GM18505 (cell line): ENCODE measurements around the gene OR52E6.

ENCODE experiments used
- ATAC-seq: cut with Tn5 transposase; IDR thresholded peaks from one replicate; pipeline ENCODE4 v1.9.1; 2021; ENCODE audit not compliant: unreplicated experiment
- POLR2A ChIP-seq: IDR thresholded peaks from 4 replicates; pipeline ENCODE4 v1.6.1; 2011; ENCODE audit warnings: borderline replicate concordance; ENCODE audit not compliant: insufficient read depth, insufficient read length; ENCODE audit errors: extremely low read depth

Gene OR52E6

DNA sequence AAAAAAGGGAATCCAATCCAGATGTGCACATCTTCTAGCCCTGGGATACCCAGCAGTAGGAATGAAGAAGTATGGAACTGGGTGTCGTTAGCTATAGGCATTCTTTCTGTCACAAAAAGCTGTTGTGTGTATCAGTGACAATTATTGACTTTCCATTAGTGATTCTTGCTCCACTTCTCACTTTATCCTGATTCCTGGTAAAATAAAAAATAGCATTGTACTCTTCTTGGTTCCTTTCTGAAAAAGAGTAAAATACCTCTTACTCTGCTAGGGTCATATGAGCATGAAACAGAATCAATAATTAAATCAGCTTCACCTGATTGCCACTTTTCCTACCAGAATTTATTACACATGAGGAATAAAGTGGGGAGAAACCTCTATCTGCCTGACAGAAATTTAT, at the start of gene OR52E6:
Gene OR52E6, minus strand, starts transcription at position 101 of the 400 bp plus-strand sequence. Its CDS starts 0 bp downstream, at position 101.
- no peak for ATAC-seq
- no peak for TF ChIP-seq POLR2A

DNA sequence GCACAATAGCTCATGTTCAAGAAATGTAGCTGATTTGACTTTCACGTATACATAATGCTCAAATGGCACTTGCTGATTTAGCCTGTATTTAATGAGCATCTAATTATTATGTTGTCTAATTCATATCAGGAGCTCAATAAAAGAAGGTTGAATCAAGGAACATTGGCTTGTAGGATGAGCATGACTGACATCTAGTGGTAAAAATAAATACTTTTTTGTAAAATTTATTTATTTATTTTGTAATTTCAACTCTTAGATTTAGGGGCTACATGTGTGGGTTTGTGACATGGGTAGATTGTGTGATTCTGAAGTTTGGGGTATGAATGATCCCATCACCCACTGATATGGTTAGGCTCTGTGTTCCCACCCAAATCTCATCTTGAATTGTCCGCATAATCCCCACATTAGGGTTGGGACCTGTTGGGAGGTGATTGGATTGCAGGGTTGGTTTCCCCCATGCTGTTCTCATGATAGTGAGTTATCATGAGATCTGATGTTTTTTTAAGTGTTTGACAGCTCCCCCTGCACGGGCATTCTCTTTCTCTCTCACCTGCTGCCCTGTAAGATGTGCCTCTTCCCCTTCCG, 49.6 kb upstream of the OR52E6 start:
- no peak for ATAC-seq
- TF ChIP-seq POLR2A: no peak

DNA sequence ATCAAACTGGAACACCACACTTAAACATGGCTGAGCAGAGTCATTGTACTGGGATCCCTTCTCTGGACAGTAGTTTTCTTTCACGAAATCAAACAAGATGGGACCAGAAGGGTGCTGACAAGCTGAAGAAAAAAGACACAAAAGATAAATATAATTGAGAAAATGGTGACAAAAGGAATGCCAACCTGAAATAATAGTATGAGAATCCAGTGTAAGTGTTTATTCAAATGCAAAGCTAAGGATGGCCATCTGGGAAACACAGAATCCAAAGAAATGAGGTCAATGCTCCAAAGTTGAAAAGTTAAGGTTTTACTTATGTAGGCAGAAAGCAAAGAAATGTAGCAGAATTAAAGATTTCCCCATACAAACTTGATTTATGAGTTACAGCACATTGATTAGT, 46.0 kb upstream of the OR52E6 start:
- ATAC-seq: no peak
- TF ChIP-seq POLR2A: no peak

DNA sequence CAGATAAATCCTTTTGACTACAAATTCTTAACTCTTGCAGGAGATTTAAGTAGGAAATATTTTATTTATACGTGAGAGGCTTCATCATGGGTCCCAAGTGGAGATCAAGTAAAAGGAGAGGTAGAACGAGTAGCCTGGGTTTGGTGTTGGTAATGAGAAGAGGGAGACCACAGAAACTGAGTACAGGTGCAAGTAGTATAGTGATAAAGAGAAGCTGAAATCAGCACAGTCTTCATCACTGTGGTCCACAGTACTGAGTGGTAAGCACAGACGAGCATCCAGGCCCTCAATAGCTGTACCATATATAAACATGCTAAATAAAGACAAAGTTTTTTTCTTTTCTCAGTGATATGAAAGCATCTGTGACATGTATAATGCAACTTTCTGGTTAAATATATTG, 45.5 kb upstream of the OR52E6 start:
- no peak for TF ChIP-seq POLR2A
- no peak for ATAC-seq

DNA sequence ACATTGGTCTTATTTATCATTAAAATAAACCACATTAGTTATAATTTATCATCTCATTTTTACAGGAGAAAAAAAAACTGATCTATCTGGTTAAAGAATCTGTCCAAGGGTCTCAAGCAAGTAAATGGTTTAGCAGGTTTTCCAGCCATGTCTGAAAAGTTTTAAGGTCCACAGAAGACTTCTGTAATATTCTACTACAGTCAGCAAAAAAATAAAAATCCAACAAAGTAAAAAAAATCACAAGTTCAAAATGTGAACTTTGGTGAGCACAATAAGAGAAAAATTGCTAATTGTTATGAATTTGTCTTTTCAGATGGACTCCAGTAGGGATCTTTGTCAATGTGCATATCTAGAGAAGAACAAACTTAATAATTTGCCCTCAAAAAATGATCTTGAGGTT, 40.1 kb upstream of the OR52E6 start:
- ATAC-seq: no peak
- no peak for TF ChIP-seq POLR2A

DNA sequence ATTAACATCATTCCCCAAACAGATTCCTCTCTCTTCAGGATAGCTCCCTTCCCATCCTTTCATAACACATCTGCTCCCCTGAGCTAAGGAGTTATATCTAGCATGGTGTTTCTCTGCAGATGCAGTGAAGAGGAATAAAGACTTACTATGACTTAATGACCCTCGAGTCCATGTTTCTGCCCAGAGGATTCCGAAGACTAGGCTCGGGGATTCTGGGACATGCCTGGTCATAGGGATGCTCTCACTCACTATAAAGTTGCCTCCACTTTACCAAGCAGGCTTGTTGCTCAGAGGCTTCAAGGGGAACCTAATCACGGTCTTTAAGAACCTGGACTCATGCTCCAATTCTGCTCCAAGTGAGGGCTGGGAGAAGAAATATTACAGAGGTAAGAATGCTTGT, 38.6 kb upstream of the OR52E6 start, which contains the start of gene OR52E4:
Gene OR52E4, plus strand, starts transcription at position 301 of the 400 bp plus-strand sequence. CDS start 3,664 bp downstream, outside the sequence.
- no peak for TF ChIP-seq POLR2A
- ATAC-seq: no peak

DNA sequence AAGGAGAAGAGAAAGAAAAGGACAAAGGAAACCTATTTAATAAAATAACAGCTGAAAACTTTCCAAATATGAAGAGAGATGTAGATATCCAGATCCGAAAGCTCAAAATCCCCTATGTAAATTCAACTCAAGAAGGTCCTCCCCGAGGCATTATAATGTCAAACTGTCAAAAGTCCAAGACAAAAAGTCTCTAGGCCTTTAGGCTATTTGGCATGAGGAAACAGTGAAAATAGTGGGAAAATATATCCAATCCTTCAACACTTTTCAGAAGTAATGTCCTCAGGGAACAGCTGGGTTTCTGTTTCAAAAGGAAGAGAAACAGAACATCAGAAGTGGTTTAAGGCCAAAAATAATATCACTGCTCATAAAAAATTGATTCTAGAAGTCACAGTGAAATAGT, 36.9 kb upstream of the OR52E6 start:
- TF ChIP-seq POLR2A: no peak
- no peak for ATAC-seq

DNA sequence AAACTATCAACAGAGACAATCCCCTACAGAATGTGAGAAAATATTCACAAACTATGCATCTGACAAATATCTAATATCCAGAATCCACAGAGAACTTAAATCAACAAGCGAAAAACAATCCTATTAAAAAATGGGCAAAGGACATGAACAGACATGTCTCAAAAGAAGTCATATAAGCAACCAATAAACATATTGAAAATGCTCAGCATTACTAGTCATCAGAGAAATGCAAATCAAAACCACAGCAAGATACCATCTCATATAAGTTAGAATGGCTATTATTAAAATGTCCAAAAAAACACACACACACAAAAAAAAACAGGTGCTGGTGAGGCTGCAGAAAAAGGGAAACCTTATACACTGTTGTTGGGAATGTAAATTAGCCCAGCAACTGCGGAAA, 24.1 kb upstream of the OR52E6 start:
- ATAC-seq: no peak
- no peak for TF ChIP-seq POLR2A

DNA sequence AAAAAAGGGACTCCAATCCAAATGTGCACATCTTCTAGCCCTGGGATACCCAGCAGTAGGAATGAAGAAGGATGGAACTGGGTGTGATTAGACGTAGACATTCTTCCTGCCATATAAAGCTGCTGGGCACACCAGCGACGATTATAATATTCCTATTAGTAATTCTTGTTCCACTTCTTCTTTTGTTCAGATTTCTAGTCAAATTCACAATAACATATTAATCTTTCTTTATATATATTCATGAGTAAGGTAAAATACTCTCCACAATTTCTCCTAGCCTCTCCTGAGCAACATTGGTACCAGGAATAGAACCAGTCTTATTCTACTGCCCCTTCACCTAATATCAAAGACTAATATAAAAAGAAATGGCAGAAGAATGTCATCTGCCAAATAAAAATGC, 15.9 kb upstream of the OR52E6 start, which contains the start of gene OR52E8:
Gene OR52E8, minus strand, starts transcription at position 101 of the 400 bp plus-strand sequence. Its CDS starts 0 bp downstream, at position 101.
- no peak for ATAC-seq
- no peak for TF ChIP-seq POLR2A

DNA sequence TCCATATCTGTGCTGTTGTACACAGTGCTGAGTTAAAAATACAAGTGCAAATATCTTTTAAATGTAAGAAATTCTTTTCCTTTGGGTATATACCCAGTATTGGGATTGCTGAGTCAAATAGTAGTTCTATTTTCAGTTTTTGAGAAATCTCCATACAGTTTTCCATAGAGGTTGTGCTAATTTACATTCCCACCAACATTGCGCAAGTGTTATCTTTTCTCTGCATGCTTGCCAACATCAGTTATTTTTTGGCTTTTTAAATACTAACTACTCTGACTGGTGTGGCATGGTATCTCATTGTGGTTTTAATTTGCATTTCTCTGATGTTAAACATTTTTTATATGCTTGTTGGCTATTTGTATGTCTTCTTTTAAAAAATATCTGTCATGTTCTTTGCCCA, 9.3 kb upstream of the OR52E6 start:
- ATAC-seq: no peak
- TF ChIP-seq POLR2A: no peak

DNA sequence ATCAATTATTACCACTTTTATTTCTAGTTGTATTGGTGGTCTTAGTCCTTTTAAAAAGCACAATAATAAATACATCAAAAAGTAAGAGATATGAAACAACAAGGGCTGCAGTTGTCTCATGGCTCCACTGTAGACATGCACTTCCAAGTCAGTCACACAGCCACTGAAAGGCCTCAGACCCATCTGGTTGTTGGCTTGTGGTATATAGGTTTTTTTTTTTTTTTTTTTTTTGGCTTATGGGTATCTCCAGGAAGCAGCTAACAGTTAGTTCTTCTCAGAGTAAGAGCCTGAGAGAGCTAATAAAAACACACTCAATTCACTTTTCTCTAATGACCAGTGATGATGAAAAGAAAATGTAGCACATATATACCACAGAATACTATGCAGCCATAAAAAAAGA, 6.0 kb upstream of the OR52E6 start:
- ATAC-seq: no peak
- no peak for TF ChIP-seq POLR2A

DNA sequence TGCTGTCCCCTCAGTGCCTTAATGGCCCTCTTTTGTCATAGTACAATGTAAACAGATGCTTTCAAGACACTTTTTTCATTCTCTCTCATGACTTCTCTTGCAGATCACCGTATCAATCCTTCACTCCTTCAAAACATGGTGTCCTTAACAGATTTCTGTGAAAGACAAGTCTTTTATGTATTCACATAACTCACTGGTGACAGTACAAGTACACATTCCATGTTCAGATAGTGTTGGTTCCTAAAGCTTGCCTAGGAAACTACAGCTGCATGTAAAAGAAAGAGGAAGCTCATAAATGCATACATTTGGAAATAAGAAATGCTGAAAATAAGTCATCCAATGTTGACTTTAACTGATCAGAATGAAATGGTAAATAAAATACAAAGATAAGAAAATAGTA, 5.0 kb upstream of the OR52E6 start:
- ATAC-seq: no peak
- TF ChIP-seq POLR2A: no peak

DNA sequence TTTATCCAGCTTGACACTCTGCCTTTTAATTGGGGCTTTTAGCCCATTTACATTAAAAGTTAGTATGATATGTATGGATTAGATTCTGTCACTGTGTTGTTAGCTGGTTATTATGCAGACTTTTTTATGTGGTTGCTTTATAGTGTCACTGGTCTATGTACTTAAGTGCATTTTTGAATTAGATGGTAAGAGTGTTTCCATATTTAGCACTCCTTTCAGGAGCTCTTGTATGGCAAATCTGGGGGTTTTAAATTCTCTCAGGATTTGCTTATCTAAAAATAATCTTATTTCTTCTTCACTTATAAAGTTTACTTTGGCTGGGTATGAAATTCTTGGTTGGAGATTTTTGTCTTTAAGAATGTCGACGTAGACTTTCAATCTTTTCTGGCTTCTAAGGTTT, 4.0 kb downstream of the OR52E6 start:
- TF ChIP-seq POLR2A: no peak
- ATAC-seq: no peak

DNA sequence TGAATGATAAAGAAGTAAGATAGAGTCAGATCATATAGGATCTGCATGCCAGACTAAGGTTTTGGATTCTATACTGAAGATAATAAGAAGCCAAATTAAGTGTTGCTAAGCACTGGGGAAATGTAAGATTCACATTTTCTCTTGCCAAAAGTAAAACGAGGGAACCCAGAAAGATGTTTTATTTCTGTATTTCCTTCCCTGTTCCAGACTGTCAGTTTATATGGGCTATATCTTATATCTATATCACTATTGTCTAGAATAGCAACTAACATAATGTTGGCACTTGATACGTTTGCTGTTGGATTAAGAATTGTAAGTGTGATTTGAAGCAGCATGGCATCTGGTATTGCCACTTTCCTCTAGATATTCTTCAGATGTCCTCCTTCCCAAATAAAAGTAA, 8.3 kb downstream of the OR52E6 start:
- ATAC-seq: no peak
- TF ChIP-seq POLR2A: no peak
